Neural progenitor cell (in vitro differentiated cells): ENCODE data around the gene PTP4A2. TPM values are rescaled to one million over a fixed set of nuclear protein-coding genes. Genes with fewer than 3 reads are reported as not detected.

Experiments
- DNase-seq: peaks from one replicate; pipeline ENCODE4 v3.0.0-alpha.2; 2016; ENCODE audit warnings: low spot score
- H2AFZ ChIP-seq: fragments of 200-600 bp; sonication (generic); replicated peaks from 2 replicates; pipeline ENCODE4 v1.6.1; 2016; ENCODE audit warnings: antibody characterized with exemption
- H3F3A ChIP-seq: fragments of 200-600 bp; sonication (generic); 2 replicates; pipeline ENCODE4 v1.6.1; 2016; ENCODE audit warnings: antibody characterized with exemption, low read depth
- H3K27ac ChIP-seq: fragments of 200-600 bp; sonication (generic); 2 replicates; pipeline ENCODE4 v1.5.1; 2016; ENCODE audit warnings: mild to moderate bottlenecking
- H3K27me3 ChIP-seq: fragments of 200-600 bp; sonication (generic); 2 replicates; pipeline ENCODE4 v1.6.1; 2016; ENCODE audit warnings: mild to moderate bottlenecking, moderate library complexity
- H3K36me3 ChIP-seq: fragments of 200-600 bp; sonication (generic); 2 replicates; pipeline ENCODE4 v1.5.1; 2016
- H3K4me1 ChIP-seq: fragments of 200-600 bp; sonication (generic); 2 replicates; pipeline ENCODE4 v1.6.1; 2016; ENCODE audit warnings: mixed run types
- H3K4me2 ChIP-seq: fragments of 200-600 bp; sonication (generic); 2 replicates; pipeline ENCODE4 v1.6.1; 2016
- H3K4me3 ChIP-seq: fragments of 200-600 bp; sonication (generic); 2 replicates; pipeline ENCODE4 v1.5.1; 2016
- H3K79me2 ChIP-seq: fragments of 200-600 bp; sonication (generic); 2 replicates; pipeline ENCODE4 v1.6.1; 2016; ENCODE audit warnings: low read depth
- H3K9ac ChIP-seq: fragments of 200-600 bp; sonication (generic); 2 replicates; pipeline ENCODE4 v1.6.1; 2016
- H3K9me3 ChIP-seq: fragments of 200-600 bp; sonication (generic); 2 replicates; pipeline ENCODE4 v1.5.1; 2016; ENCODE audit warnings: low read depth
- H4K20me1 ChIP-seq: fragments of 200-600 bp; sonication (generic); 2 replicates; pipeline ENCODE4 v1.6.1; 2016; ENCODE audit warnings: low read depth
- H3K27ac Mint-ChIP-seq: 3 replicates; pipeline ENCODE4 v1.8.0; 2021; ENCODE audit warnings: mixed read lengths
- H3K27me3 Mint-ChIP-seq: 2 replicates; pipeline ENCODE4 v1.8.0; 2022; ENCODE audit warnings: low read depth, mild to moderate bottlenecking, inconsistent platforms, moderate library complexity, mixed read lengths; ENCODE audit not compliant: insufficient read depth
- H3K36me3 Mint-ChIP-seq: 3 replicates; pipeline ENCODE4 v1.8.0; 2021; ENCODE audit warnings: mixed read lengths
- H3K4me1 Mint-ChIP-seq: 3 replicates; pipeline ENCODE4 v1.8.0; 2021; ENCODE audit warnings: mixed read lengths
- H3K4me3 Mint-ChIP-seq: 3 replicates; pipeline ENCODE4 v1.8.0; 2021; ENCODE audit warnings: mild to moderate bottlenecking, moderate library complexity, mixed read lengths
- H3K9me3 Mint-ChIP-seq: 3 replicates; pipeline ENCODE4 v1.8.0; 2020; ENCODE audit warnings: mixed read lengths
- EZH2 ChIP-seq: fragments of 200-600 bp; sonication (generic); IDR thresholded peaks from 2 replicates; pipeline ENCODE4 v1.6.1; 2017; ENCODE audit warnings: antibody characterized with exemption, mild to moderate bottlenecking, moderate library complexity
- EZH2phosphoT487 ChIP-seq: fragments of 200-600 bp; sonication (generic); IDR thresholded peaks from 2 replicates; pipeline ENCODE4 v1.6.1; 2017; ENCODE audit warnings: antibody characterized with exemption
- total RNA-seq: library from RNA; depleted of rRNA; stranded (reverse); fragments of >200 nt; gene quantifications from 2 replicates; pipeline ENCODE4 v1.2.3, GENCODE V29; 2015; ENCODE audit warnings: low replicate concordance
- TF ChIP-seq, protein P1 (sequence below): fragments of 200-600 bp; sonication (generic); IDR thresholded peaks from 2 replicates; pipeline ENCODE4 v1.5.1; 2017; ENCODE audit warnings: antibody characterized with exemption, mild to moderate bottlenecking

Gene PTP4A2
- total RNA-seq, 1 donor from 2014 or later = 540 TPM

DNA sequence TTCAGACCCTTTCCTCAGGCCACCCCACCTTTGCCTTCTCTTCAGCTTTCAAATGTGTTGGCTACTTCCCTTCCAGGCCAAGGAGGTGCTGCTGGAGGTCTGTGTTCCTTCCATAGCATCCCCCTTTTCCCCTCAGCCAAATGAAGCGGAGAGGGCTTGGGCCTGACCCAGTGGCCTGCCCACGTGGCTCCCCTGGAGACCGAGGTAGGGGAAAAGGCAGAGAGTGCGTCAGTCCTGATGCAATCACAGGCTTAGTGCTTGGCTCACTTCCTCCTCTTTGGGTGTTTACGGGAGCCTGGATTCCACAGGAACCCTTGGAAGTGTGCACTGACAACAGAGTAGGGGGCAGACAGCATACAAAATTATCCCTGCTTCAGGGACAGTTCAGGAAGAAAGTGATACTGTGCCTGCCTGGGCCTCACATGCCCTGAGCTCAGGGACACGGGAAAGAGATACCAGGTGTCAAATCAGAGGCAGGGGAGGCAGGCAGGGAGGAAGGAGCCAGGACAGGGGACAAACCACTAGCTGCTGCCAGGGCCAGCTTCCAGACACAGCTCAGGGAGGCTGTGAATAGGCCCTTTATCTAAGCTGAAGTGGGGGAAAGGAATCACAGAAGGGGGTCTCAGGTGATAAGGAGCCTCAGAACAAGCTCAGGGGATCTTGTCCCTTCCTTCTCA, 16.6 kb upstream of the PTP4A2 start:
- peak overlapping the region; percentile 86 for H3K27ac Mint-ChIP-seq
- Histone ChIP-seq H3K27ac (peak overlapping the region; percentile 73), H3K36me3 (no peaks in the 10 kb centered on the region), H2AFZ (peak overlapping the region; percentile 76), H3F3A (peaks cover 38% of the 10 kb centered on the region), H3K4me3 (no peak overlapping the region), H3K9me3 (no peaks in the 10 kb centered on the region), H3K4me1 (peaks cover 22% of the 10 kb centered on the region), H3K27me3 (no peaks in the 10 kb centered on the region), H3K4me2 (peak overlapping the region; percentile 37), H3K9ac (no peak overlapping the region), H4K20me1 (no peaks in the 10 kb centered on the region), H3K79me2 (no peaks in the 10 kb centered on the region)
- no peaks in the 10 kb centered on the region for H3K36me3 Mint-ChIP-seq
- no peak overlapping the region for H3K4me3 Mint-ChIP-seq
- no peak for TF ChIP-seq EZH2
- TF ChIP-seq EZH2phosphoT487 = no peak
- TF ChIP-seq, protein P1, sequence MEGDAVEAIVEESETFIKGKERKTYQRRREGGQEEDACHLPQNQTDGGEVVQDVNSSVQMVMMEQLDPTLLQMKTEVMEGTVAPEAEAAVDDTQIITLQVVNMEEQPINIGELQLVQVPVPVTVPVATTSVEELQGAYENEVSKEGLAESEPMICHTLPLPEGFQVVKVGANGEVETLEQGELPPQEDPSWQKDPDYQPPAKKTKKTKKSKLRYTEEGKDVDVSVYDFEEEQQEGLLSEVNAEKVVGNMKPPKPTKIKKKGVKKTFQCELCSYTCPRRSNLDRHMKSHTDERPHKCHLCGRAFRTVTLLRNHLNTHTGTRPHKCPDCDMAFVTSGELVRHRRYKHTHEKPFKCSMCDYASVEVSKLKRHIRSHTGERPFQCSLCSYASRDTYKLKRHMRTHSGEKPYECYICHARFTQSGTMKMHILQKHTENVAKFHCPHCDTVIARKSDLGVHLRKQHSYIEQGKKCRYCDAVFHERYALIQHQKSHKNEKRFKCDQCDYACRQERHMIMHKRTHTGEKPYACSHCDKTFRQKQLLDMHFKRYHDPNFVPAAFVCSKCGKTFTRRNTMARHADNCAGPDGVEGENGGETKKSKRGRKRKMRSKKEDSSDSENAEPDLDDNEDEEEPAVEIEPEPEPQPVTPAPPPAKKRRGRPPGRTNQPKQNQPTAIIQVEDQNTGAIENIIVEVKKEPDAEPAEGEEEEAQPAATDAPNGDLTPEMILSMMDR = no peak
- H3K4me1 Mint-ChIP-seq = peaks cover 37% of the 10 kb centered on the region
- peaks cover 5% of the 10 kb centered on the region for H3K27me3 Mint-ChIP-seq
- no peaks in the 10 kb centered on the region for H3K9me3 Mint-ChIP-seq
- peak; percentile 42 for DNase-seq

DNA sequence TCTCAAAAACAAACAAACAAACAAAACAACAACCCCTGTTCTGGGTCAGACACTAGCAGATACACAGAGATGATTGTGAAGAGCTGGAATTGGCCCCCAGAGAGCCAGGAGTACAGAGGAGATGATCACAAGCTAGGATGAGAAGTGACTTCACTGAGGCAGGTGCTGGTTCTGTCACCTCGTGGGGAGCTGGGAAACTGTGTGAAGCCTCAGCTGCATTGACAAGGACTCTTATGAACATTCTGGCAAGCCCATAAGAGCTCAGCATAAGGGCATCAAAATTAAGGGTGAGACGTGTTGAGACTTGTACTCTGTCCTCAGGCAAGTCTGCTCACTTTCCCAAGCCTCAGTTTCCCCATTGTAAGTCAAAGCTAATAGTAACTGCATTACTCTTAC, 14.7 kb upstream of the PTP4A2 start:
- Histone ChIP-seq H3K79me2 (no peaks in the 10 kb centered on the region), H3K4me3 (no peak overlapping the region), H2AFZ (no peak overlapping the region), H3K9me3 (no peaks in the 10 kb centered on the region), H4K20me1 (no peaks in the 10 kb centered on the region), H3F3A (peaks cover 38% of the 10 kb centered on the region), H3K27me3 (no peaks in the 10 kb centered on the region), H3K4me2 (no peak overlapping the region), H3K4me1 (peaks cover 22% of the 10 kb centered on the region), H3K36me3 (no peaks in the 10 kb centered on the region), H3K9ac (no peak overlapping the region), H3K27ac (no peak overlapping the region)
- Mint-ChIP-seq H3K4me3 (no peak overlapping the region), H3K36me3 (no peaks in the 10 kb centered on the region), H3K27ac (no peak overlapping the region), H3K27me3 (peaks cover 5% of the 10 kb centered on the region), H3K9me3 (no peaks in the 10 kb centered on the region), H3K4me1 (peaks cover 36% of the 10 kb centered on the region)
- no peak for TF ChIP-seq EZH2
- no peak for TF ChIP-seq EZH2phosphoT487
- TF ChIP-seq, protein P1 = no peak
- no peak for DNase-seq

DNA sequence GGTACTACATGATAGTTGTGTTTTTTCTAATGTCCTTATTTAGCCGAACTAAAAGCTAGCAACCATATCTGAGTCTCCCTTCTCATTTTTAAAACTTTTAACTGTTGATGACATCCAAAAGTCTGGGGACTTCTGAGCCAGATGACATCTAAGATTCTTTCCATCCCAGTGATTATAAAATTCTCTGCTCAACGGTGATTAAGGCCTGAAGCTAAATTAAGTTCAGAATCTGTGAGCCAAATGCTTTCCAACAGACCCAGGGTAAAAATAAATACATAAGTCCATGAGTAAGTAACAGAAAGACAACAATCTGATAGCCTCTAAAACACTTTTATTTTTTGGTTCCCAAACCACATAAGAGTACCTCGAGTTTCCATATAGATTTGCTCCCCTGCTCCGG, 13.1 kb upstream of the PTP4A2 start:
- TF ChIP-seq EZH2 (no peak), EZH2phosphoT487 (no peak)
- TF ChIP-seq, protein P1 = no peak
- no peaks in the 10 kb centered on the region for H4K20me1 ChIP-seq
- Mint-ChIP-seq H3K27ac (no peak overlapping the region), H3K36me3 (no peaks in the 10 kb centered on the region), H3K4me3 (no peak overlapping the region), H3K27me3 (peaks cover 3% of the 10 kb centered on the region), H3K9me3 (no peaks in the 10 kb centered on the region), H3K4me1 (peaks cover 30% of the 10 kb centered on the region)
- H3K79me2 ChIP-seq = no peaks in the 10 kb centered on the region
- no peak overlapping the region for H3K9ac ChIP-seq
- no peaks in the 10 kb centered on the region for H3K27me3 ChIP-seq
- H3K36me3 ChIP-seq = no peaks in the 10 kb centered on the region
- H3K4me1 ChIP-seq = peaks cover 20% of the 10 kb centered on the region
- peak overlapping the region; percentile 34 for H2AFZ ChIP-seq
- no peak overlapping the region for H3K27ac ChIP-seq
- no peak for DNase-seq
- H3F3A ChIP-seq = peaks cover 36% of the 10 kb centered on the region
- no peak overlapping the region for H3K4me3 ChIP-seq
- H3K4me2 ChIP-seq = no peak overlapping the region
- H3K9me3 ChIP-seq = no peaks in the 10 kb centered on the region
